AG04450 (cell line): ENCODE data around the gene RASA3. TPM values are rescaled to one million over a fixed set of nuclear protein-coding genes. Genes with fewer than 3 reads are reported as not detected.
"Not testable (repeated sequence)": the region's sequence is repeated elsewhere in the genome, so short reads cannot be mapped to it uniquely, and the experiment has no call there.

ENCODE experiments used
- CTCF ChIA-PET: fragments of 300-600, 350-600 bp; formaldehyde crosslinking; extraction: SDS; loops from one replicate; lab custom pipeline; 2022; ENCODE audit warnings: antibody characterized with exemption, inconsistent platforms; lab: Charles Lee
- POLR2A ChIA-PET: fragments of 350-600 bp; formaldehyde crosslinking; extraction: SDS; loops from one replicate; lab custom pipeline; 2021; ENCODE audit warnings: antibody characterized with exemption, inconsistent platforms; lab: Yijun Ruan, JAX
- DNase-seq: peaks from one replicate; pipeline ENCODE4 v3.0.0-alpha.2; 2011; ENCODE audit warnings: low read depth, low spot score
- H3K27ac ChIP-seq: one replicate; pipeline ENCODE4 v1.5.1; 2012; ENCODE audit warnings: low read depth, low read length, control low read depth
- H3K27me3 ChIP-seq: one replicate; pipeline ENCODE4 v1.6.0; 2012; ENCODE audit warnings: low read length; ENCODE audit not compliant: control insufficient read depth, insufficient read depth
- H3K4me3 ChIP-seq: 2 replicates; pipeline ENCODE4 v1.5.1; 2011; ENCODE audit warnings: mild to moderate bottlenecking, low read depth, low read length, control low read depth
- H3K9me3 ChIP-seq: 2 replicates; pipeline ENCODE4 v1.5.1; 2012; ENCODE audit warnings: low read length; ENCODE audit not compliant: control insufficient read depth, insufficient read depth
- CTCF ChIP-seq: IDR thresholded peaks from 2 replicates; pipeline ENCODE4 v1.5.1; 2011; ENCODE audit warnings: low read depth, low read length, control low read depth, inconsistent platforms
- polyA plus RNA-seq: library from polyadenylated mRNA; depleted of rRNA; stranded (reverse); fragments of >200 nt; gene quantifications from 2 replicates; pipeline ENCODE4 v1.2.3, GENCODE V29; 2011

RASA3 gene
- polyA plus RNA-seq, 1 experiment = 25.2 TPM

GRCh38 chr13:114022309-114022669 lies 110.1 kb downstream of the RASA3 start:
- Histone ChIP-seq H3K9me3 (no peaks in the 10 kb centered on the region; the same call in 1 of the 2 replicates), H3K27me3 (no peaks in the 10 kb centered on the region), H3K27ac (no peak overlapping the region), H3K4me3 (no peak overlapping the region)
- no peak for DNase-seq
- no peak for TF ChIP-seq CTCF
- CTCF ChIA-PET = no interaction called here
- POLR2A ChIA-PET = no interaction called here

GRCh38 chr13:114021464-114022308 lies 110.7 kb downstream of the RASA3 start:
- POLR2A ChIA-PET = no interaction called here
- DNase-seq = no peak
- Histone ChIP-seq H3K4me3 (no peak overlapping the region), H3K9me3 (no peaks in the 10 kb centered on the region; the same call in 1 of the 2 replicates), H3K27me3 (no peaks in the 10 kb centered on the region), H3K27ac (no peak overlapping the region)
- CTCF ChIA-PET = no interaction called here
- no peak for TF ChIP-seq CTCF

- Histone ChIP-seq H3K27me3 (no peaks in the 10 kb centered on the region), H3K27ac (no peak overlapping the region), H3K4me3 (no peak overlapping the region), H3K9me3 (no peaks in the 10 kb centered on the region; the same call in 1 of the 2 replicates)
- POLR2A ChIA-PET = no interaction called here
- TF ChIP-seq CTCF = no peak
- CTCF ChIA-PET = no interaction called here
- DNase-seq = no peak
These were observed 111.5 kb downstream of the RASA3 start for GRCh38 chr13:114020750-114021463.

- H3K9me3 ChIP-seq, H3K27me3 ChIP-seq, POLR2A ChIA-PET, H3K27ac ChIP-seq, DNase-seq, H3K4me3 ChIP-seq, CTCF ChIA-PET: not testable (repeated sequence)
These were observed 112.3 kb downstream of the RASA3 start for GRCh38 chr13:114020134-114020533.

GRCh38 chr13:114019367-114019766 lies 113.1 kb downstream of the RASA3 start:
- Histone ChIP-seq H3K27ac (no peak overlapping the region), H3K4me3 (no peak overlapping the region), H3K27me3 (no peaks in the 10 kb centered on the region), H3K9me3 (no peaks in the 10 kb centered on the region; the same call in 1 of the 2 replicates)
- no peak for DNase-seq
- ChIA-PET POLR2A (no interaction called here), CTCF (no interaction called here)
- TF ChIP-seq CTCF = no peak
